HepG2 (cell line): ENCODE measurements around the gene LGALS1. TPM values are rescaled to one million over a fixed set of nuclear protein-coding genes. Genes with fewer than 3 reads are reported as not detected.
A peak's percentile ranks its signal among the peaks of the same experiment; 100 is the strongest.

Experiments
- ATAC-seq: fragments of 200-7000 bp; cut with Tn5 transposase; 3 replicates; pipeline ENCODE4 v1.9.1; 2020; ENCODE audit warnings: mild to moderate bottlenecking, moderate library complexity
- BruUV-seq: library from RNA; stranded (reverse); fragments of 400-500 nt; replicated peaks from 2 replicates; lab custom pipeline; 2021; lab: Mats Ljungman, UMichigan
- CTCF ChIA-PET: fragments of 300-600 bp; formaldehyde crosslinking; extraction: SDS; loops from one replicate; lab custom pipeline; 2021; ENCODE audit warnings: low total read pairs, inconsistent platforms, low intra/inter-chr PET ratio; lab: Yijun Ruan, JAX
- POLR2A ChIA-PET: fragments of 350-600 bp; sonication (Branson Sonifier 250); formaldehyde crosslinking; loops from one replicate; lab custom pipeline; 2020; ENCODE audit warnings: antibody characterized with exemption, inconsistent platforms; lab: Yijun Ruan, JAX
- DNase-seq: peaks from one replicate; pipeline ENCODE4 v3.0.0-alpha.2; 2015; ENCODE audit warnings: low spot score
- FAIRE-seq: peaks from 3 replicates; lab custom pipeline; 2011; peaks lifted over from hg19 to GRCh38; lab: Jason Lieb, UNC
- H2AFZ ChIP-seq: one replicate; pipeline ENCODE4 v1.6.1; 2011; ENCODE audit warnings: low read length, inconsistent platforms
- H3K27ac ChIP-seq: fragments of 300-600 bp; 3 replicates; pipeline ENCODE4 v1.8.0; 2011; ENCODE audit warnings: mixed run types, mild to moderate bottlenecking, mixed read lengths, low read length, inconsistent platforms; ENCODE audit not compliant: insufficient read depth; ENCODE audit errors: extremely low read length
- H3K27me3 ChIP-seq, 2 experiments: fragments of 200-600 bp in 1 of 2; 2 replicates in 1 of 2; 3 replicates in 1 of 2; pipeline versions ENCODE4 v1.6.0 to v1.8.0; 2011; ENCODE audit warnings: low read length in 2 of 2, mild to moderate bottlenecking in 2 of 2, moderate library complexity in 2 of 2, inconsistent platforms in 1 of 2; ENCODE audit not compliant: insufficient read depth in 2 of 2, control insufficient read depth in 1 of 2
- H3K36me3 ChIP-seq, 2 experiments: fragments of 200-600 bp in 1 of 2; replicated peaks in 1 of 2; 2 replicates in 1 of 2; 3 replicates in 1 of 2; pipeline versions ENCODE4 v1.5.1 to v1.8.0; 2011; ENCODE audit warnings: low read length in 2 of 2, inconsistent platforms in 1 of 2; ENCODE audit not compliant: insufficient read depth in 2 of 2, control insufficient read depth in 1 of 2
- H3K4me1 ChIP-seq: 2 replicates; pipeline ENCODE4 v1.5.1; 2012; ENCODE audit warnings: low read length, inconsistent platforms; ENCODE audit not compliant: insufficient read depth
- H3K4me2 ChIP-seq: 2 replicates; pipeline ENCODE4 v1.6.0; 2011; ENCODE audit warnings: low read depth, low read length, inconsistent platforms
- H3K4me3 ChIP-seq, 3 experiments: fragments of 200-600 bp in 1 of 3; sonication (generic), shearing (Covaris generic) in 1 of 3; replicated peaks in 1 of 3; 2 replicates each; pipeline ENCODE4 v1.5.1; 2011 to 2016; ENCODE audit warnings: low read length in 3 of 3, inconsistent platforms in 2 of 3, low read depth in 2 of 3, mild to moderate bottlenecking in 2 of 3, control low read depth in 1 of 3, mixed read lengths in 1 of 3; ENCODE audit not compliant: insufficient read depth in 1 of 3
- H3K79me2 ChIP-seq: one replicate; pipeline ENCODE4 v1.6.1; 2011; ENCODE audit warnings: low read length, inconsistent platforms; ENCODE audit not compliant: insufficient read depth
- H3K9ac ChIP-seq: 2 replicates; pipeline ENCODE4 v1.6.0; 2011; ENCODE audit warnings: mild to moderate bottlenecking, low read depth, low read length, inconsistent platforms; ENCODE audit not compliant: insufficient read depth
- H3K9me3 ChIP-seq: 2 replicates; pipeline ENCODE4 v1.5.1; 2012; ENCODE audit warnings: mild to moderate bottlenecking, low read length
- H4K20me1 ChIP-seq: 2 replicates; pipeline ENCODE4 v1.6.0; 2011; ENCODE audit warnings: inconsistent platforms, mild to moderate bottlenecking, low read length, moderate library complexity; ENCODE audit not compliant: insufficient read depth
- BCLAF1 ChIP-seq: fragments of 450-650 bp; IDR thresholded peaks from 2 replicates; pipeline ENCODE4 v1.6.1; 2017; ENCODE audit warnings: mild to moderate bottlenecking
- HOXA9 ChIP-seq: sonication (generic); formaldehyde crosslinking; IDR thresholded peaks from 2 replicates; pipeline ENCODE4 v1.8.1; 2022; ENCODE audit warnings: missing genetic modification reagents, mild to moderate bottlenecking, moderate library complexity, borderline replicate concordance
- ISX ChIP-seq: sonication (generic); formaldehyde crosslinking; conservative IDR thresholded peaks from 2 replicates; pipeline ENCODE4 v1.5.0; 2020; ENCODE audit warnings: missing genetic modification reagents
- JUN ChIP-seq: sonication (generic); formaldehyde crosslinking; IDR thresholded peaks from 2 replicates; pipeline ENCODE4 v1.4.0; 2020; ENCODE audit warnings: mild to moderate bottlenecking, missing genetic modification reagents
- SNRNP70 ChIP-seq: fragments of 200-400 bp; formaldehyde crosslinking; IDR thresholded peaks from 2 replicates; pipeline ENCODE4 v1.6.1; 2017; ENCODE audit warnings: mild to moderate bottlenecking, low read depth, low read length, moderate library complexity
- TEAD3 ChIP-seq: optimal IDR thresholded peaks from 2 replicates; pipeline ENCODE3; 2016; ENCODE audit warnings: borderline replicate concordance
- U2AF2 ChIP-seq: fragments of 200-400 bp; formaldehyde crosslinking; IDR thresholded peaks from 2 replicates; pipeline ENCODE4 v1.6.1; 2017; ENCODE audit warnings: low read depth, mild to moderate bottlenecking, low read length
- ZFP36L1 ChIP-seq: sonication (generic); formaldehyde crosslinking; IDR thresholded peaks from 2 replicates; pipeline ENCODE4 v1.8.0; 2022; ENCODE audit warnings: mild to moderate bottlenecking, missing genetic modification reagents, moderate library complexity
- ZKSCAN5 ChIP-seq: sonication (generic); formaldehyde crosslinking; IDR thresholded peaks from 2 replicates; pipeline ENCODE4 v1.5.1; 2020; ENCODE audit warnings: mild to moderate bottlenecking, missing genetic modification reagents
- ZNF24 ChIP-seq: fragments of 450-650 bp; IDR thresholded peaks from 2 replicates; pipeline ENCODE4 v1.6.1; 2017; ENCODE audit warnings: antibody characterized with exemption, mild to moderate bottlenecking
- ZNF318 ChIP-seq: sonication (generic); formaldehyde crosslinking; IDR thresholded peaks from 2 replicates; pipeline ENCODE4 v1.4.0; 2020; ENCODE audit warnings: mild to moderate bottlenecking, missing genetic modification reagents
- ZNF446 ChIP-seq: sonication (generic); formaldehyde crosslinking; IDR thresholded peaks from 2 replicates; pipeline ENCODE4 v1.5.0; 2020; ENCODE audit warnings: mild to moderate bottlenecking, missing genetic modification reagents
- ZNF576 ChIP-seq: sonication (generic); formaldehyde crosslinking; IDR thresholded peaks from 2 replicates; pipeline ENCODE4 v1.4.0; 2020; ENCODE audit warnings: mild to moderate bottlenecking, missing genetic modification reagents
- WGBS: methylation state at CpG from one replicate; pipeline ENCODE4 v1.1.6; 2017; ENCODE audit warnings: low lambda C conversion rate; 5-methylcytosine and 5-hydroxymethylcytosine counted together
- in situ Hi-C: cut with HindIII; loops from 2 replicates; pipeline ENCODE4 v1.10.0; 2017; ENCODE audit warnings: low pct_unique_long_range_greater_than_20kb; ENCODE audit not compliant: extremely low pct_ligation_motif_present
- intact Hi-C: fragments of 100-400 bp; cut with micrococcal nuclease; formaldehyde crosslinking; loops from one replicate; pipeline ENCODE4 v1.10.0; 2022; ENCODE audit not compliant: unreplicated experiment
- polyA plus RNA-seq, 8 experiments: library from polyadenylated mRNA; depleted of rRNA in 3 of 8; stranded (reverse) in 7 of 8; unstranded in 1 of 8; fragments of >200 nt; fragmentation: Illumina TruSeq in 4 of 8; extraction: Trizol in 4 of 8; gene quantifications; 2 replicates each; pipeline versions ENCODE4 v1.2.1 to v1.2.3, GENCODE V29; 2011 to 2016; ENCODE audit warnings: low read depth in 4 of 8, missing spikeins in 1 of 8, mixed read lengths in 1 of 8; ENCODE audit not compliant: insufficient read depth in 1 of 8
- total RNA-seq, 5 experiments: library from RNA; depleted of rRNA; stranded (reverse); fragments of >200 nt; fragmentation: Illumina TruSeq; extraction: Trizol; gene quantifications; 2 replicates each; pipeline ENCODE4 v1.2.3, GENCODE V29; 2016; ENCODE audit warnings: low read depth in 1 of 5

Gene LGALS1
- total and polyA plus RNA-seq, 2 of the 13 experiments (the other 11 are each of a cell fraction or from before 2014, with no cell fraction given): 103 to 858 TPM

- no peak overlapping the region for H2AFZ ChIP-seq
- 50% methylated on average over 2 of the region's 6 CpGs for WGBS
- in situ Hi-C loops: no loop called here
- H3K27ac ChIP-seq: no peak overlapping the region
- peaks cover 10% of the 10 kb centered on the region for H3K79me2 ChIP-seq
- peaks cover 90% of the 10 kb centered on the region for H3K4me1 ChIP-seq
- ATAC-seq (no peak), FAIRE-seq (peak; percentile 18), DNase-seq (no peak)
- H3K4me2 ChIP-seq: no peak overlapping the region
- BruUV-seq: no TSS peak
- intact Hi-C loops: loop anchor here (2.0 kb wide), 1 partner anchor 14 kb away; no protein-coding TSS in a partner anchor
- H4K20me1 ChIP-seq: 0 out of 2 replicates have a peak, but pooled peaks cover 4% of the 10 kb centered on the region
- H3K4me3 ChIP-seq: no peak overlapping the region
- no peaks in the 10 kb centered on the region for H3K27me3 ChIP-seq
- no peaks in the 10 kb centered on the region for H3K9me3 ChIP-seq
- H3K36me3 ChIP-seq: no peaks in the 10 kb centered on the region
- POLR2A ChIA-PET: interaction anchor here (0.8 to 15.8 kb wide), 4 partner anchors 10 to 49 kb away, joined by 4 to 242 read pairs (median 40); partner anchors contain the start of genes GGA1 and PDXP
- no peak overlapping the region for H3K9ac ChIP-seq
- CTCF ChIA-PET: no interaction called here
- TF ChIP-seq ZFP36L1 (CRISPR knock-in tag) (no peak), ZNF446 (CRISPR knock-in tag) (no peak), BCLAF1 (no peak), U2AF2 (no peak), HOXA9 (no peak), TEAD3 (CRISPR knock-in tag) (peak; percentile 11), ISX (CRISPR knock-in tag) (no peak), ZKSCAN5 (CRISPR knock-in tag) (no peak), JUN (no peak), ZNF318 (CRISPR knock-in tag) (no peak), SNRNP70 (no peak), ZNF576 (CRISPR knock-in tag) (no peak), ZNF24 (no peak)
Measured at GRCh38 chr22:37636186-37636948, 39.1 kb upstream of the LGALS1 start.
